ENCODE data around the gene KCNMA1.

DNA sequence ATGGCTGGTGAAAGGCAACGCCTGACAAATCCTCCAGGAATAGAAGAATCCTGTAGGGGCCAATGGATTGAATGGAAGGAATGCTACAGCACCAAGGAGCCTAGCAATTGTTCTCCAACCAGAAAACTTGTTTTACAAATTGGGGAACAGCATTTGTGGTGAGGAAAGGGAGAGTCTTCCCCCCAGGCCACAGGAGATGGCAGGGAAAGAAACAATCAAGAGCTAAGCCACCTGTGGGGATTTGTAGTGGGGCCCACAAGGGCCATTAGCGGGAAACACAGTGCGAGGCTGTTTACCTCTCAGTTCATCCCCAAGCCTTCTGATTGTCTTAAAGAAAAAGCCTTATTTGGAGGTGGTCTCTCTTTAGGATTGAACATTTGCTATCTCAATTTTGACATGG, 48.5 kb upstream of the KCNMA1 start:
- TF ChIP-seq, protein P1, sequence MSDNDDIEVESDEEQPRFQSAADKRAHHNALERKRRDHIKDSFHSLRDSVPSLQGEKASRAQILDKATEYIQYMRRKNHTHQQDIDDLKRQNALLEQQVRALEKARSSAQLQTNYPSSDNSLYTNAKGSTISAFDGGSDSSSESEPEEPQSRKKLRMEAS (IDR thresholded peaks at IDR 0.05; ENCODE audit: low read depth), result no peak
- TF ChIP-seq, protein P2, sequence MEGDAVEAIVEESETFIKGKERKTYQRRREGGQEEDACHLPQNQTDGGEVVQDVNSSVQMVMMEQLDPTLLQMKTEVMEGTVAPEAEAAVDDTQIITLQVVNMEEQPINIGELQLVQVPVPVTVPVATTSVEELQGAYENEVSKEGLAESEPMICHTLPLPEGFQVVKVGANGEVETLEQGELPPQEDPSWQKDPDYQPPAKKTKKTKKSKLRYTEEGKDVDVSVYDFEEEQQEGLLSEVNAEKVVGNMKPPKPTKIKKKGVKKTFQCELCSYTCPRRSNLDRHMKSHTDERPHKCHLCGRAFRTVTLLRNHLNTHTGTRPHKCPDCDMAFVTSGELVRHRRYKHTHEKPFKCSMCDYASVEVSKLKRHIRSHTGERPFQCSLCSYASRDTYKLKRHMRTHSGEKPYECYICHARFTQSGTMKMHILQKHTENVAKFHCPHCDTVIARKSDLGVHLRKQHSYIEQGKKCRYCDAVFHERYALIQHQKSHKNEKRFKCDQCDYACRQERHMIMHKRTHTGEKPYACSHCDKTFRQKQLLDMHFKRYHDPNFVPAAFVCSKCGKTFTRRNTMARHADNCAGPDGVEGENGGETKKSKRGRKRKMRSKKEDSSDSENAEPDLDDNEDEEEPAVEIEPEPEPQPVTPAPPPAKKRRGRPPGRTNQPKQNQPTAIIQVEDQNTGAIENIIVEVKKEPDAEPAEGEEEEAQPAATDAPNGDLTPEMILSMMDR (IDR thresholded peaks at IDR 0.05), result no peak
- TF ChIP-seq TEAD4 (IDR thresholded peaks at IDR 0.05; ENCODE audit: borderline replicate concordance, insufficient read depth) (no peak), RFX5 (IDR thresholded peaks at IDR 0.05; ENCODE audit: low read length) (no peak), EZH2phosphoT487 (IDR thresholded peaks at IDR 0.05; ENCODE audit: borderline replicate concordance, low read depth) (no peak), NFIC (IDR thresholded peaks at IDR 0.05; ENCODE audit: borderline replicate concordance) (no peak), POLR2AphosphoS5 (IDR thresholded peaks at IDR 0.05; ENCODE audit: low read depth, low read length) (no peak), EP300 (IDR thresholded peaks at IDR 0.05; ENCODE audit: borderline replicate concordance in 1 of 2, low read depth in 1 of 2, low read length in 1 of 2) (no peak), RAD21 (IDR thresholded peaks at IDR 0.05; ENCODE audit: low read length) (no peak), TCF12 (IDR thresholded peaks at IDR 0.05) (no peak), CHD2 (IDR thresholded peaks at IDR 0.05; ENCODE audit: low read length, partially characterized antibody) (no peak)
- TF ChIP-seq, protein P3, sequence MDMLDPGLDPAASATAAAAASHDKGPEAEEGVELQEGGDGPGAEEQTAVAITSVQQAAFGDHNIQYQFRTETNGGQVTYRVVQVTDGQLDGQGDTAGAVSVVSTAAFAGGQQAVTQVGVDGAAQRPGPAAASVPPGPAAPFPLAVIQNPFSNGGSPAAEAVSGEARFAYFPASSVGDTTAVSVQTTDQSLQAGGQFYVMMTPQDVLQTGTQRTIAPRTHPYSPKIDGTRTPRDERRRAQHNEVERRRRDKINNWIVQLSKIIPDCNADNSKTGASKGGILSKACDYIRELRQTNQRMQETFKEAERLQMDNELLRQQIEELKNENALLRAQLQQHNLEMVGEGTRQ (IDR thresholded peaks at IDR 0.05; ENCODE audit: borderline replicate concordance, low read depth, low read length), result no peak

All from SK-N-SH (cell line).